ENCODE results near the gene RPGR. TPM values are rescaled to one million over a fixed set of nuclear protein-coding genes. Genes with fewer than 3 reads are reported as not detected.

The RPGR gene
- total RNA-seq, 4 donors from 2014 or later = 12.6 to 43.0 (median 25.2) TPM

DNA sequence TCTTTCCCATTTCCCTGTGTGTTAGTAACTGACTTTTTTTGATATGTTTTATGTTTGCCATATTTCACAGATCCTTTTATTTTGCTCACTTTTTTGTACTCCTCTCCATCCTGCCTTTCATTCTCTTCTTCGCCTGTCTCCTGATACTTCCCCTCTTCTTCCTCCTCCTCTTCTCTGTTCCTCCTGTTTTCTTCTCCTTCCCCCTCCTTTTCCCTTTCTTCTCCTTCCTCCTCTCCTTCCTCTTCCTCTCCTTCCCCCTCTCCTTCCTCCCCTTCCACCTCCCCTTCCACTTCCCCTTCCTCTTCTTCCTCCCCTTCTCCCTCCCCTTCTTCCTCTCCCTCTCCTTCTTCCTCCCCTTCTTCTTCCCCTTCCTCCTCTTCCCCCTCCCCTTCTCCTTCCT, 41.7 kb downstream of the RPGR start:
- no peaks in the 10 kb centered on the region for H3K36me3 ChIP-seq
- DNase-seq (ENCODE audit: low spot score in 2 of 2) = no peak
- H3K4me1 ChIP-seq = no peaks in the 10 kb centered on the region
- no peak for TF ChIP-seq POLR2A (IDR thresholded peaks at IDR 0.05)
- TF ChIP-seq POLR2AphosphoS5 (IDR thresholded peaks at IDR 0.05) = no peak
- TF ChIP-seq, protein P1, sequence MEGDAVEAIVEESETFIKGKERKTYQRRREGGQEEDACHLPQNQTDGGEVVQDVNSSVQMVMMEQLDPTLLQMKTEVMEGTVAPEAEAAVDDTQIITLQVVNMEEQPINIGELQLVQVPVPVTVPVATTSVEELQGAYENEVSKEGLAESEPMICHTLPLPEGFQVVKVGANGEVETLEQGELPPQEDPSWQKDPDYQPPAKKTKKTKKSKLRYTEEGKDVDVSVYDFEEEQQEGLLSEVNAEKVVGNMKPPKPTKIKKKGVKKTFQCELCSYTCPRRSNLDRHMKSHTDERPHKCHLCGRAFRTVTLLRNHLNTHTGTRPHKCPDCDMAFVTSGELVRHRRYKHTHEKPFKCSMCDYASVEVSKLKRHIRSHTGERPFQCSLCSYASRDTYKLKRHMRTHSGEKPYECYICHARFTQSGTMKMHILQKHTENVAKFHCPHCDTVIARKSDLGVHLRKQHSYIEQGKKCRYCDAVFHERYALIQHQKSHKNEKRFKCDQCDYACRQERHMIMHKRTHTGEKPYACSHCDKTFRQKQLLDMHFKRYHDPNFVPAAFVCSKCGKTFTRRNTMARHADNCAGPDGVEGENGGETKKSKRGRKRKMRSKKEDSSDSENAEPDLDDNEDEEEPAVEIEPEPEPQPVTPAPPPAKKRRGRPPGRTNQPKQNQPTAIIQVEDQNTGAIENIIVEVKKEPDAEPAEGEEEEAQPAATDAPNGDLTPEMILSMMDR (IDR thresholded peaks at IDR 0.05) = no peak
- TF ChIP-seq EP300 (IDR thresholded peaks at IDR 0.05) = no peak
- no peaks in the 10 kb centered on the region for H3K27me3 ChIP-seq
- H3K4me3 ChIP-seq = no peak overlapping the region
- H3K27ac ChIP-seq = no peak overlapping the region
- H3K9me3 ChIP-seq = no peaks in the 10 kb centered on the region
- WGBS = 100% methylated on average over 1 of the region's 1 CpG

DNA sequence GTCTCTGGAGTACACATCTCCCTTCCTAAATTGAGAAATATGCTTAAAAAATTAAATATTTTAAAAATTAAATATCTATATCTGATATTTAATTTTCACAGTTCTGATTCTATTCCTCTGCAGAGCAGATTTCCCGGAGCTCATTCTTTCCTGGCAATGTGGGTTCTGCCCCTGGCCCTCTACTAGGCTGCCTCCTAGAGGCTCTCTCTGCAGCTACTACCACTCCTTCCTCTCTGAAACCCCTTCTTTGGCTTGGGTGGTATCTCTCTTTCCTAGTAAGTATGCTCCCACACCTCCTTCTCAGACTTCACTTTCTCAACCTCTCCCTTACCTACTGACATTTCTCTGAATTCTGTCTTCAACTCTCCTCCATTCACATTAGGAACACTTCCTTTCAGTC, 45.3 kb downstream of the RPGR start:
- no peak for DNase-seq (ENCODE audit: low spot score in 2 of 2)
- TF ChIP-seq, protein P1 (IDR thresholded peaks at IDR 0.05) = no peak
- TF ChIP-seq POLR2A (IDR thresholded peaks at IDR 0.05) (no peak), POLR2AphosphoS5 (IDR thresholded peaks at IDR 0.05) (no peak), EP300 (IDR thresholded peaks at IDR 0.05) (no peak)
- Histone ChIP-seq H3K27me3 (no peaks in the 10 kb centered on the region), H3K4me3 (no peak overlapping the region), H3K27ac (no peak overlapping the region), H3K36me3 (no peaks in the 10 kb centered on the region), H3K9me3 (no peaks in the 10 kb centered on the region), H3K4me1 (no peaks in the 10 kb centered on the region)
- WGBS = 59% methylated on average over 1 of the region's 1 CpG

- H3K4me3 ChIP-seq = no peak overlapping the region
- WGBS = 71% methylated on average over 2 of the region's 2 CpGs
- H3K4me1 ChIP-seq = no peaks in the 10 kb centered on the region
- H3K9me3 ChIP-seq = no peaks in the 10 kb centered on the region
- no peak for DNase-seq (ENCODE audit: low spot score in 2 of 2)
- no peaks in the 10 kb centered on the region for H3K36me3 ChIP-seq
- H3K27me3 ChIP-seq = no peaks in the 10 kb centered on the region
- TF ChIP-seq, protein P1 (IDR thresholded peaks at IDR 0.05) = no peak
- no peak for TF ChIP-seq POLR2A (IDR thresholded peaks at IDR 0.05)
- H3K27ac ChIP-seq = no peak overlapping the region
Observed at GRCh38 chrX:38279188-38279587, 48.1 kb downstream of the RPGR start.

- TF ChIP-seq, protein P1 (IDR thresholded peaks at IDR 0.05) = no peak
- TF ChIP-seq POLR2AphosphoS5 (IDR thresholded peaks at IDR 0.05) = no peak
- no peak for TF ChIP-seq EP300 (IDR thresholded peaks at IDR 0.05)
- TF ChIP-seq POLR2A (IDR thresholded peaks at IDR 0.05) = no peak
- 49% methylated on average over 1 of the region's 1 CpG for WGBS
- no peak for DNase-seq (ENCODE audit: low spot score in 2 of 2)
- no peak overlapping the region for H3K27ac ChIP-seq
- H3K36me3 ChIP-seq = no peaks in the 10 kb centered on the region
- no peaks in the 10 kb centered on the region for H3K27me3 ChIP-seq
- no peak overlapping the region for H3K4me3 ChIP-seq
- H3K4me1 ChIP-seq = no peaks in the 10 kb centered on the region
- H3K9me3 ChIP-seq = no peaks in the 10 kb centered on the region
Observed at GRCh38 chrX:38278682-38279081, 48.6 kb downstream of the RPGR start.

GRCh38 chrX:38277802-38278201, 49.5 kb downstream of the RPGR start:
- Histone ChIP-seq H3K36me3 (no peaks in the 10 kb centered on the region), H3K9me3 (no peaks in the 10 kb centered on the region), H3K4me1 (no peaks in the 10 kb centered on the region), H3K4me3 (no peak overlapping the region), H3K27me3 (no peaks in the 10 kb centered on the region), H3K27ac (no peak overlapping the region)
- no peak for DNase-seq (ENCODE audit: low spot score in 2 of 2)
- no peak for TF ChIP-seq EP300 (IDR thresholded peaks at IDR 0.05)
- TF ChIP-seq, protein P1 (IDR thresholded peaks at IDR 0.05) = no peak
- TF ChIP-seq POLR2A (IDR thresholded peaks at IDR 0.05) = no peak
- TF ChIP-seq POLR2AphosphoS5 (IDR thresholded peaks at IDR 0.05) = no peak
- WGBS = 75% methylated on average over 2 of the region's 2 CpGs
